Activated naive CD8-positive, alpha-beta T cell (primary cell): Measurements from ENCODE around the gene PHF10.
"Not testable (repeated sequence)": the region's sequence is repeated elsewhere in the genome, so short reads cannot be mapped to it uniquely, and the experiment has no call there.

Experiments used
- H3K27ac Mint-ChIP-seq: one replicate; pipeline ENCODE4 v1.8.0; 2021; ENCODE audit warnings: mixed read lengths
- H3K27me3 Mint-ChIP-seq: one replicate; pipeline ENCODE4 v1.8.0; 2021; ENCODE audit warnings: mixed read lengths
- H3K36me3 Mint-ChIP-seq: one replicate; pipeline ENCODE4 v1.8.0; 2021; ENCODE audit warnings: mixed read lengths
- H3K4me1 Mint-ChIP-seq: one replicate; pipeline ENCODE4 v1.8.0; 2021; ENCODE audit warnings: low read depth, mixed read lengths
- H3K4me3 Mint-ChIP-seq: one replicate; pipeline ENCODE4 v1.8.0; 2021; ENCODE audit warnings: mild to moderate bottlenecking, mixed read lengths
- H3K9me3 Mint-ChIP-seq: one replicate; pipeline ENCODE4 v1.8.0; 2021; ENCODE audit warnings: low read depth, mixed read lengths

PHF10 gene

DNA sequence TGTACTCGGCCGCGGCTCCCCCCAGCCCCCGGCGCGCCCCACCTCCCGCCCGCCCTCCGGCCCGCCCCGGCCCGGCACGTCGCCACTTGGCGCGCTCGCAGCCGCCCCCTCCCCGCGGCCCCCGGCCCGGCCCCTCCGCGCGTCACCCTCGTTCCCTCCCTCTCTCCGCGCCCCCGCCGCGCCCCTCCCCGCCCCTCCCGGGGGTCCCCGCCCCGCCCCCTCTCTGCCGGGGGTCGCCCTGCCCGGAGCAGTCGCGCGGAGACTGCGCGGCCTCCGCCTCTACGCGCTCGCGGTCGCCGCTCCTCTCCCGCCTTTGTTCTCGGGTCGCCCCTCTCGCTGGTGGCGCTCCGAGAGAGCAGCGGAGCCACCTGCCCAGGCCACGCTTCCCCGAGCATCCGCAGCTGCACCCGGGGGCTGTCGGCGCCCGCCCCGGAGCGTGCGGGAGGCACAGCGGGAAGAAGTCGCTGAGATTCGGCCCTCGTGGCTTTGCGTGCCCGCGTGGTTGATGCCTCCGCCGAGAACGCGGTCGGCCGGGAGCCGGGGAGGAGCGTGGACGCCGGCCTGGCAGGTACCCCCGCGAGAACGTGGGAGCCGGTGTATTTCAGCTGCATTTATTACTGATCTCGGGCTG lies at the start of gene PHF10:
PHF10 (minus strand) TSS at position 7 of the 631 bp plus-strand sequence. CDS start 569 bp downstream, outside the sequence.
- Mint-ChIP-seq H3K27ac (peak within 1 kb of the TSS; percentile 95), H3K4me3 (peak within 1 kb of the TSS; percentile 96), H3K36me3 (peaks cover 2% of the 10 kb centered on the region), H3K4me1 (peaks cover 42% of the 10 kb centered on the region), H3K9me3 (no peaks in the 10 kb centered on the region), H3K27me3 (no peaks in the 10 kb centered on the region)

DNA sequence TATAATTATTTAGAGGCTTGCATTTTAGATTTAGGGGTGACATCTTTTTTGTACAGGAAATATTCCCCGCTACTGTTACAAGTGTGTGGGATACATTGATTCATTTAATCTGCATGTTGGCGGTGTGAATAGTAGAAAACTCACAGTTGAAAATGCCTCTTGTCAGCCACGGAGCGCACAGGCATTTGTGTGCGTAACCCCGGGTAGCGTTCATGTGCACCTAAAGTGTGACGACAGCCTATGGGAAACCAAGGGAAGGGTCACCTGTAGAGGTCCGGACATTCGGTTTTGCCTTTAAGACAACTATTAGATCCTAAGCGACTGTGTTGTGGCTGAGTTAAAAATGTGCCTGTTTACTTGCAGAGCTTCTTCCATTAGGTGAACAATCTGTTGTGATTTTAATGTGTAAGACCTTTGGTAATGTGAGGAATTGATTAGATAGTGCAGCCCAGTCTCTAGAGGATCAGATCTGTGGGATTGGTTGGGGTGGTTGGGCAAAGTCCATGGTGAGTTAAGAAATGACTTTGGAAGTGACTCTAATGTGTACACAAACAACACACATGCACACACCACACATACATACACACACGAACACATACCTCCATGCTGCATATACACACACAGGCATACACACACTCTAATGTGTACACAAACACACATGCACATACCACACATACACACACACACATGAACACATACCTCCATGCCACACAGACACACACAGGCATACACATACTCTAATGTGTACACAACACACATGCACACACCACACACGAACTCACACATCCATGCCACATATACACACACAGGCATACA lies 42.8 kb upstream of the PHF10 start:
- H3K27me3 Mint-ChIP-seq: no peaks in the 10 kb centered on the region
- H3K4me1 Mint-ChIP-seq: no peaks in the 10 kb centered on the region
- H3K9me3 Mint-ChIP-seq: no peaks in the 10 kb centered on the region
- H3K36me3 Mint-ChIP-seq: peaks cover 11% of the 10 kb centered on the region
- H3K4me3 Mint-ChIP-seq: no peak overlapping the region
- H3K27ac Mint-ChIP-seq: no peak overlapping the region

DNA sequence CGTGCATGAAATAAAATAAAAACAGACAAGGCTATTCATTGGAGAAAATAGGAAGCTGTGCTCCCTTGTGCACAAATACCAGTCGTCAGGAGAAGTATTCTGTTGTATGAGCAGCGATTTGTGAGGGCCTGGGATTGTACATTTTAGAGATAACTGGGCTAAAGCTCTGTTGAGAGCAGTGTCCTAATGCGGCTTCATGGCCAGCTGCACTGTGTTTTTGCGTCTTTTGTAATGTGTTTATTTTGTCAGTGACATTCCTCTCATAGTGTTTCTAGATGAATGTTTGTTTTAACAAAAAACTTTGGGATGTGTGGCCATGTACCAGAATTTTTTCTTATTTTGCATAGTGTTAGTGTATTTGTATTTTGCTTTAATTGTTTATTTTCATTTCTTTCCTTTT lies 41.9 kb upstream of the PHF10 start:
- H3K4me1 Mint-ChIP-seq: no peaks in the 10 kb centered on the region
- no peaks in the 10 kb centered on the region for H3K9me3 Mint-ChIP-seq
- H3K27ac Mint-ChIP-seq: no peak overlapping the region
- H3K36me3 Mint-ChIP-seq: peaks cover 9% of the 10 kb centered on the region
- no peaks in the 10 kb centered on the region for H3K27me3 Mint-ChIP-seq
- no peak overlapping the region for H3K4me3 Mint-ChIP-seq

DNA sequence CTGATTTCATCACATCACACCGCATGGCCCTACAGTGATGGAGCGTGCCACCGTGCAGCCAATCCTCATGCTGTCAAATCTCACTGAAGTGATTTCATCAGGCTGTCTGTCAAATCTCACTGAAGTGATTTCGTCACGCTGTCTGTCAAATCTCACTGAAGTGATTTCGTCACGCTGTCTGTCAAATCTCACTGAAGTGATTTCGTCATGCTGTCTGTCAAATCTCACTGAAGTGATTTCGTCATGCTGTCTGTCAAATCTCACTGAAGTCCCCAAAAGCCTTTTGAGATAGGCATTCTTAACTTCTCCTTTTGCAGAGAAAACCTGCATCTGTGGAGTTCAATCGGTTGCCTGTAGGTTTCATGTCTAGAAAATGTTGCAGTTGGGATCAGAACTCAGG lies 41.5 kb upstream of the PHF10 start:
- not testable (repeated sequence) for H3K27me3 Mint-ChIP-seq, H3K27ac Mint-ChIP-seq, H3K4me1 Mint-ChIP-seq, H3K9me3 Mint-ChIP-seq, H3K36me3 Mint-ChIP-seq, H3K4me3 Mint-ChIP-seq

DNA sequence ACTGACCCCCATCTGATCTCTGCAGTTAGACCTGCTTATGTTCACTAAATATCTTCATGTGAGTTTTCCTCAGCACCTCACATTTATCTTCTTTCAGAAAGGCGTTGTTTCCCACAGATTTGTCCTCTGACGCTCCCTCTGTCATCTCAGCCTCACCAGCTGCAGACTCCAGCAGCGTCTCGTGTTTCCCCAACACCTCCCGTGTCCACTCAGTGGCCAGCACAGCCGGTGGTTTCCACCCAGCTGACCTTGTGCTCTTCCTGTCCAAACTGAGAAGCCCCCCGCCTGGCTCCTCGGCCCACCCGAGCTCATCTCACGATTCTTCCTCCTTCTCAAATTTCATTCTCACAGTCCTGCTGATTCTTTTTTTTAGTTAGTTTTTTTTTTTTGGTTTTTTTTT lies 39.6 kb upstream of the PHF10 start:
- Mint-ChIP-seq H3K27me3 (no peaks in the 10 kb centered on the region), H3K27ac (no peak overlapping the region), H3K4me1 (no peaks in the 10 kb centered on the region), H3K36me3 (peaks cover 12% of the 10 kb centered on the region), H3K4me3 (no peak overlapping the region), H3K9me3 (no peaks in the 10 kb centered on the region)

DNA sequence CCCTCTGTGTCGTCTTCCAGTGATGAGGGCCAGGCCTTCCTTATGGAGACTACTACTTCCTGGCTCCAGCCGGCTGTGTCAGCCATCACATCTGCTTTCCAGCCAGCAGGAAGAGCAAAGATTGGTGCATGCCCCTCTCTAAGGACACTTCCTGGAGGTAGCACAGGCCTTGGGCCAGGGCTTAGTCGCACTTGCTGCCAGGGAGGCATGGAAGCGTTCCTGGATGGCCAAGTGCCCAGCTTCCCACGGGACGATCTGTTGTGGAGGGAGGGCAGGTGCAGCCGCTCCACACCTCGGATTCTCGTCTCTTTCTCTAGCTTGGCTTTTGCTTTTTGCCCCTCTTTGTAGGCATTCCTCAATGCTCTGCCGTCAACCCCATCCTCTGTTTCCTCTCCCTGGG lies 39.0 kb upstream of the PHF10 start:
- H3K27me3 Mint-ChIP-seq: no peaks in the 10 kb centered on the region
- peaks cover 15% of the 10 kb centered on the region for H3K36me3 Mint-ChIP-seq
- no peaks in the 10 kb centered on the region for H3K4me1 Mint-ChIP-seq
- no peak overlapping the region for H3K27ac Mint-ChIP-seq
- H3K9me3 Mint-ChIP-seq: no peaks in the 10 kb centered on the region
- H3K4me3 Mint-ChIP-seq: no peak overlapping the region

DNA sequence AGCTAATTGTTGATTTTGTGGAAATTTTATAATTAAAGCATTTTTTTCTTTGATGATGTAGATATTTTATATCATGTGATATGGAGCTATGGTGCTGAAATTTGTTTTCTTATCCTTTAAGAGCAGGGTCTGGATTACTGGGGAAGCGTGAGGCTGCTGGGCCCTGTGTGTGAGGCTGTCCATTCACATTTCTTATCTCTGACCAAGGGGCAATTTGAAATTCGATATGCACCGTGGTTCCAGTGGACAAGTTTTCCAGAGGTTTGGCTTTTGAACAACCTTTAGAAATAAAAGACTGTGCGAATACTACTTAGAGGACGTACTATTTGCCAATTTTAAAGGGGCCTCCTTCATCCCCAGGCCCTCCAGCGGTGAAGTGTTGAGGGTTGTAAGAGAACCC lies 30.9 kb upstream of the PHF10 start:
- H3K9me3 Mint-ChIP-seq: no peaks in the 10 kb centered on the region
- peaks cover 28% of the 10 kb centered on the region for H3K4me1 Mint-ChIP-seq
- no peaks in the 10 kb centered on the region for H3K27me3 Mint-ChIP-seq
- H3K4me3 Mint-ChIP-seq: no peak overlapping the region
- H3K36me3 Mint-ChIP-seq: peaks cover 10% of the 10 kb centered on the region
- no peak overlapping the region for H3K27ac Mint-ChIP-seq

DNA sequence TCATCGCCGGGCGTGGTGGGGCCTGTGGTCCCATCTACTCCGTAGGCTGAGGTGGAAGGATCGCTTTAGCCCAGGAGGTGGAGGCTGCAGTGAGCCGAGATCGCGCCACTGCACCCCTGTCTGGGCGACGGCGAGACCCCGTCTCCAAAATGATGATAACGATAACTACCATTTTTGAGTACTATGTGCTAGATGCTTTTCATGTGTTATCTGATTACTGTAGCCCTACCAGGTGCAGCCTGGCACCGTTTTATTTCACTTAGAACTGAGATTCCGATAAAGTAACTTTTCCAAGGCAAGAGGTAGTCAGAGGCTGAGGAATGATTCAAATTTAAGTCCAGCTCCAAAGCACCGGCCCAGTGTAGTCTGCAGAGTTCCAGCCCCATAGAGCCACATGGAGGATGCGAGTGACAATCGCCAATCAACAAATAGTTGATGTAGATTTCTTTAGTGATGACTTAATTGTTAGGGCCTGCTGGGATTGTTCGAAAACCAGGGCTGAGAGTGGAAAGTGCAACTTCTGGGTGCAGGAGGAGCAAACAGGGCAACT lies 27.8 kb upstream of the PHF10 start:
- peaks cover 7% of the 10 kb centered on the region for H3K36me3 Mint-ChIP-seq
- peaks cover 37% of the 10 kb centered on the region for H3K4me1 Mint-ChIP-seq
- peaks cover 4% of the 10 kb centered on the region for H3K9me3 Mint-ChIP-seq
- H3K27me3 Mint-ChIP-seq: no peaks in the 10 kb centered on the region
- H3K4me3 Mint-ChIP-seq: peak overlapping the region; percentile 92
- H3K27ac Mint-ChIP-seq: peak overlapping the region; percentile 91

DNA sequence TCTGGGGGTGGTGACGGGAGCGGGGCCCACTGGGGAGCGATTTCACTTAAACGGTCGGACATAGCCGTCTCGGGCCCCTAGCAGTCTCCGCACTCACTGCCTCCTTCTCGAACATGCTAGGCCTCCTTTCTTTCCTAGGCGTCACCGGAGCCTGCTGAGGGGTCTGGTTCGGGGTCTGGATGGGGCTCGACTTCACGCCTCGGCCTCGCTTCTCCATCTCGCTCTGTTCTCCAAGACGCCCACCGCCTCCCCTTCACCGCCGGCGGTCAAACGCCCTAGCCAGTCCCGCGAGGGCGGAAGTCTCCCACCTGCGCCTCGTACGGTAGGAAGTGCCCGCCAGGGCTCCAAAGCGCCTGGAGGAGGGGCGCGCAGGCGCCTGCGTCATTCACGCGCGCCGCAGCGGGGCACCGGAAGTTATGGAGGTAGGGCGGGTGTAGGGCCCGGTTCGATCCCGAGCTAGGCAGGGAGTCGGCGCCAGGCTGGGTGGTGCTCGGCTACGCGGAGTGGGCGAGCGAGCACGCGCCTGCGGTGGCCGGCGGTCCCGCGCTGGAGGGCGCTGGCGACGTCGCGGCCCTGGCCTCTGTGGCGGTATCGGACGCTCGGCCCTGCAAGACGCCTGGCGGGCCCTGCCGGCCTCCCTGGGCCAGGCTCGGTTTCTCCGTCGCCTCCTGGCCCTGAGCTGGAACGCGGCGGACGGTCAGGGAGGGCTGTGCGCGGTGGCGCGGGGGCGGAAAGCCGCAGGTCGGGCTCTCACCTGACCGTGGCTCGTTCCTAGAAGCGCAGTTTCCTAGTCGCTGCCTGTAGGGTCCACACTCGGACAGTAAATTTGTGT lies 27.2 kb upstream of the PHF10 start, which contains the start of the genes DYNLT2 and ERMARD:
DYNLT2 (minus strand) TSS at position 331 of the 832 bp plus-strand sequence; CDS start at position 217, 114 bp downstream.
ERMARD (plus strand) TSS at position 381 of the 832 bp plus-strand sequence; CDS start at position 417, 36 bp downstream.
- H3K4me3 Mint-ChIP-seq: peak within 1 kb of the TSS; percentile 97
- peaks cover 37% of the 10 kb centered on the region for H3K4me1 Mint-ChIP-seq
- no peaks in the 10 kb centered on the region for H3K27me3 Mint-ChIP-seq
- peaks cover 5% of the 10 kb centered on the region for H3K36me3 Mint-ChIP-seq
- H3K9me3 Mint-ChIP-seq: peaks cover 6% of the 10 kb centered on the region
- peak within 1 kb of the TSS; percentile 97 for H3K27ac Mint-ChIP-seq

DNA sequence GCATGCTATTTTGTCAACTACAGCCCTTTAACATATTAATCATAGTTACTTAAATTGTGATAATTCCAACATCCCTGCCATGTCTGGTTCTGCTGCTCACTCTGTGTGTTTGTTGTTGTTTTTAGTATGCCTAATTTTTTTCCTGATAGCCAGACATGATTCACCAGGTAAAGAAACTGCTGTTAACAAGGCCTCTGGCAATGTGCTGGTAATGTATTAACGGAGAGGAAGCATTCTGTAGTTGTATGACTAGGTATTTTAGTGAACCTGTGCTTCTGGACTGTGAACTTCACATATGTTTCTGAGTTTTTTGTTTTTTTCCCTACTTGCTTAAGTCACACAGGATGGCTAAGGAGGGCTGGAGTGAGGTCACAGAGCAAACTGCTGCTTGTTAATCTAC lies 22.3 kb upstream of the PHF10 start:
- Mint-ChIP-seq H3K4me3 (no peak overlapping the region), H3K9me3 (peaks cover 6% of the 10 kb centered on the region), H3K27me3 (no peaks in the 10 kb centered on the region), H3K36me3 (peaks cover 6% of the 10 kb centered on the region), H3K27ac (no peak overlapping the region), H3K4me1 (peaks cover 20% of the 10 kb centered on the region)

DNA sequence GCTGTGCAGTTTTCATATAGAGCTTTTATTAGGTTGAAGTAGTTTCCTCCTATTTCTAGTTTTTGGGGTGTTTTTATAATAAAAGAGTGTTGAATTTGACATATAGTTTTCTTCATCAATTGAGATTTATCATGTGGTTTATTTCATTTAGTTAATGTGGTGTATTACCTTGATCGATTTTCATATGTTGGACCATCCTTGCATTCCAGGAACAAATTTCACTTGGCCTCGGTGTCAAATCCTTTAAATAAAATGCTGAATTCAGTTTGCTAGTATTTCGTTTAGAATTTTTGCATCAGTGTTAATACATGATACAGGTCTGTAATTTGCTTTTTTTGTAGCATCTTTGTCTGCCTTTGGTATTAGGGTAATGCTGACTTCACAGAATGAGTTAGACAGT lies 21.1 kb upstream of the PHF10 start:
- peaks cover 11% of the 10 kb centered on the region for H3K4me1 Mint-ChIP-seq
- no peak overlapping the region for H3K27ac Mint-ChIP-seq
- no peak overlapping the region for H3K4me3 Mint-ChIP-seq
- H3K36me3 Mint-ChIP-seq: peaks cover 6% of the 10 kb centered on the region
- H3K27me3 Mint-ChIP-seq: no peaks in the 10 kb centered on the region
- peaks cover 6% of the 10 kb centered on the region for H3K9me3 Mint-ChIP-seq

DNA sequence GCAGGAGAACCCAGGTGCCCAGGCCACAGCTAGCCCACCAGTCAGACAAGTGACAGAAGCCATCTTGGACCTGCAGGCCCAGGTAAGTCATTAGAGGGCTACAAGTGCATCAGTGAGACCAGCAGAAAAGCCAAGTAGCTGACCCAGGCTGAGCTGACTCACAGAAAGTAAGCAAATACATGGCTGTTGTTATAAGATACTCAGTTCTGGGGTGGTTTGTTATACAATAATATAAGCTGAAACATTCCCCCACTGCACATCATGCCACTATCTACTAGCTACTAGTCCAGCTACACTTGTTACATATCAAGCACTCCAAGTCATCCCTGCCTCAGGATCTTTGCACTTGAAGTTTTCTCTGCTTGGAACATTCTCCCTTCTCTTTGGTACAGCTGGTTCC lies 17.0 kb upstream of the PHF10 start:
- Mint-ChIP-seq H3K36me3 (peaks cover 5% of the 10 kb centered on the region), H3K27ac (no peak overlapping the region), H3K4me3 (no peak overlapping the region), H3K27me3 (no peaks in the 10 kb centered on the region), H3K4me1 (no peaks in the 10 kb centered on the region), H3K9me3 (no peaks in the 10 kb centered on the region)

DNA sequence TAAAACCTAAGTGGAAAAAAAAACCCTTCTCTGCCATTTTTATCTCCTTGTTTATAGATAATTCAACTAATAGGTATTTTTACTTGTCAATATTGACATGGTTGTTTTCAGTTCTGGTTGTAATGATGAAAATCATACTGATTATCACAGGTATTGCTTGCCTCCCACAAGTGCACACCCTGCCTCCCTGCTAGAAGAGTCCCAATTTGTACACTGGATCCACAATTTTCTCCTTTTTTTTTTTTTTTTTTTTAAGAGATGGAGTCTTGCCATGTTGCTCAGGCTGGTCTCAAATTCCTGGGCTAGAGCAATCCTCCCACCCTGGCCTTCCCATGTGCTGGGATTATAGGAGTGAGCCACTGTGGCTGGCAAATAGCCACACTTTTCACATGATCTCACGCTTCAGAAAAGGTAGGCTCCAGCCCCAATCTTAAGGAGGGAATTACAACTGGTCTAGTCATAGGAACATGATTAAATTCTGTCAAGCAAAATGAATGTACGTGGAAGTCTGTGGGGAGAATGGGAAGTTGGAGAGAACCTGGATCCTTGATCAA lies 14.8 kb upstream of the PHF10 start:
- Mint-ChIP-seq H3K27me3 (peaks cover 8% of the 10 kb centered on the region), H3K4me1 (no peaks in the 10 kb centered on the region), H3K9me3 (no peaks in the 10 kb centered on the region), H3K4me3 (no peak overlapping the region), H3K27ac (no peak overlapping the region), H3K36me3 (peaks cover 5% of the 10 kb centered on the region)

DNA sequence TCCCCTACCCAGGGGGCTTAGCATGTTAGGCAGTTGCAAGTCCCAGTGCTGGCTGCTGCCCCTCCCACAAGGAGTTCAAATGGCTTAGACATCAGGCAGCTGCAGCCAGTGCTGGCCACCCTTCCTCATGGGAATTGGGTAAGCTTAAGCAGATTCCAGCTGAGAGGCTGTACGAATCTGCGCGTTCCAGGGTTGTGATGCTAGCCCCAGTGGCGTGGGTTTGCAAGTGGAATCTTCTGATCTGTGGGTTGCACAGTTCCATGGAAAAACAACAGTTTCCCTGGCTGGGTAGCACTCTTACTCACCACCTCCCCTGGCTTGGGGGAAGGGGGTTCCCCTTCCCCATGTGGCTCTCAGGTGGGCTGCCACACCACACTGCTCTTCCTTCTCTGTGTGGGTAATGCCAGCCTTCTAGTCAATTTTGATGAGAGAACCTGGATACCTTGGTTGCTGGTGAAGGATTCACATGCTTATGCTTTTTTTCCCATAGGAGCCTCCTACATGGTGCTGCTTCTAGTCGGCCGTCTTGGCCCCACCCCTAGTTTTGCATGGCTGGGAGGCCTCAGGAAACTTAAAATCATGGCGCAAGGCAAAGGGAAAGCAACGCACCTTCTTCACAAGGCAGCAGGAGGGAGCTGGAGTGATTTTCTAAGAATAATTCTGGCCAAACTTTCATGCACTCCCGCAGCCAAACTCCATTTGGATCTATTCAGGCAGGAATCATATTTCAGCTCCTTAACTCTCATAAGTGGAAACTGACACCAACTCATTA lies 14.1 kb upstream of the PHF10 start:
- H3K4me3 Mint-ChIP-seq: no peak overlapping the region
- no peak overlapping the region for H3K27ac Mint-ChIP-seq
- no peaks in the 10 kb centered on the region for H3K9me3 Mint-ChIP-seq
- H3K36me3 Mint-ChIP-seq: peaks cover 5% of the 10 kb centered on the region
- H3K4me1 Mint-ChIP-seq: no peaks in the 10 kb centered on the region
- H3K27me3 Mint-ChIP-seq: peaks cover 8% of the 10 kb centered on the region
